Measurements from ENCODE around the gene NOTCH3.

DNA sequence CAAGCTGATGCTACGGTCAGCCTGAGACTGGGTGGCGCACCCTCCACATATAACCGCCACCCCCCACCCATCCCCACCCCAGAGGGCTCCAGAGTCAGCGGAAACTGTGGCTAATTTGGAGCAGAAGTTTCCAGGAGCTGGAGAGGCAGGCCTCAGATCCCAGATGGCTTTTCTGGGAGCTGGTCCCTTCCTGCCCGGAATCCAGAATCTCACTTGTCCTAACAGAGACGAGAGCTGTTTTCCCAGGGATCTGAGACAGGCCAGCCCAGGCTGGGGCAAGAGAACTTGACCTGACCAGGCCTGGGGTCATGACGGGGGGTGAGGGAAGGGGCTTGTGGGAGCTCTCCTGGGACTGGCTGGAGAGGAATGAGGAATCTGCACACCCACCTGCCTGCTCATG is 25.0 kb upstream of the NOTCH3 start:
- no peak for TF ChIP-seq POLR2A (IDR thresholded peaks at IDR 0.05; ENCODE audit: low read depth, low read length)
- TF ChIP-seq POLR2AphosphoS5 (IDR thresholded peaks at IDR 0.05; ENCODE audit: low read depth, low read length) = no peak
- TF ChIP-seq SPI1 (IDR thresholded peaks at IDR 0.05; ENCODE audit: low read depth, low read length) = no peak
- TF ChIP-seq TAF1 (IDR thresholded peaks at IDR 0.05; ENCODE audit: low read depth, low read length) = no peak

All from GM12891 (cell line).